Activated CD4-positive, alpha-beta T cell treated with anti-CD3 and anti-CD28 coated beads, Interleukin-2, Interleukin-6, amounts not matched to agents 100 ng/mL and 50 ng/mL, durations not matched to agents 16 hours and 8 hours (primary cell): ENCODE data around the gene TSPAN15.
A peak's percentile ranks its signal among the peaks of the same experiment; 100 is the strongest.

Source experiments
- DNase-seq: peaks from one replicate; pipeline ENCODE4 v3.0.0-alpha.2; 2020

TSPAN15 gene

DNA sequence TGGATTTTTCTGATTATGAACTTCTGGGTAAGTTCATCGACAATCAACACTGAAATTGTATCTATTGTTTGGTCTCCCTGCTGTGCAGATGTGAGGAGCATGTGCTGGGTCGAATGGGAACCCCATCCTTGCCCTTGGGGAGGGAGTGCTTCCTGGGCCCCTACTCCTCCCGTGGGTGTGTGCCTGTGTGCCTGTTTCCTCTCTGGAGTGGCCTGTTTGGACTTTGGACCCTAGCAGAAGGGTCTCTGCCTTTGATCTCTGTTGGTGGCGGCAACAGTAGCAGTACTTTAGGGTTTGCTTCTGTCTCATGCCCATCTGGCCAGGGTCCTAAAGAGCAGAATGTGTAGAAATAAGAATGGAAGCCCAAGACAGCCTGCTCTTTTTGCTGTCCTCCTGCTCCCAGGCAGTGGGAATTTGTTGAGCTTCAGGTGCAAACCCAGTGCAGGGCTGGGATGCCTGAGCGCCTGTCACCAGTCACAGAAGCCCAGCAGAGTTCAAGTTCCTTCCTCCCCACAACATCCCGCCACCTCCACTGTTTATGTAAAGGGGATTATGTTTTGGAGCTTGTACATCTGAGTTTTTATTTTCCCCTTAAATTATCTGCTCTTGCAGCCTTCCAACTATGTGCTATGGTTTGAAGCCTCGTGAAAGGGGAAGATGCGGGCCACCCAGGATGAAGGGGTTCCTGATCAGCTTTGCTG, 33.1 kb upstream of the TSPAN15 start:
- no peak for DNase-seq

DNA sequence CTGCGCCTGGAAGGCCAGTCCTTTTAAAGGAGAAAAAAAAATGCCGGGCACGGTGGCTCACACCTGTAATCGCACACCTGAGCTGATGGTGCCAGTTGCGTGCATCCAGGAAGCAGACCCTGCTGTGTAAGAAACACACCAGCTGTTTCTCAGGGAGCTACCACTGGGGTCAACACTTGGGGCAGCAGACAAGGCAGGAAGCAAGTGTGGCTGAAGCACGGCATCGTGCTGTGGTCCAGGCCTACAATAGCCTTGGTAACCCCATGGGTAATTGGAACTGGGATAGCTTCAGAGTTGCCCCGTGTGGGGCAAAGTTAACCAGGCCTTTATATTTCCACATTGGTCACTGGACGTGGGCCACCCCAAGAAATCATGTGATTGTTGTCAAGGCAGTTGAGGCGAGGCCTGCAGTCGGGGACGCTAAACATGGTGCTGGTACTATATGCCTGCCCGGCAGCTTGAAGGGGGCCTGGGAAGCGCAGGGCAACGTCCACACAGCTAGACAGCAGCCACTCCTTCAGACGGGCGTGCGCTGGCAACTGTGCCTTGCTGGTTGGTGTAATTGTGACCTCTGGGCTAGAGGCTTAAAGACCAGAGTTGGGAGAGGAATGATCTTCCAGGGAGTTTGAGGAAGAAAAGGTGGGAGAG, 32.0 kb upstream of the TSPAN15 start:
- no peak for DNase-seq

DNA sequence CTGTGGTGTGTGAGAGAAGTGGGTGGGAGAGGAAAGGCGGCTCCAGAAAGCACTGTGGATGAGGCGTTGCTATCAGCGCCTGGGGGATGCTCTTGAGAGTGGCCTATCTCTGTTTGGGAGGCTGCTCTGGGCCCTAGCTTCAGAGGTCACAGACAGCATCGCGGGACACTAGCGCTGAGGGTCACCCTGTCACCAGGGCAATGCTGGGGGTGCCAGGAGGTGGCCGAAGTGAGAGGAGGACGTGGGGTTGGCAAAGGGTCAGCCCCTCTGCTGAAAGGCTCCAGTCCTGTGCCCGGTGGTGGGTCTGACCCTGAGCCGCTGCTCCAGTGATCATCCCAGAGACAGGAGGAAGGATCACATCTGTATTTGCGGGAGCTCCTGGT, 31.5 kb upstream of the TSPAN15 start:
- no peak for DNase-seq

DNA sequence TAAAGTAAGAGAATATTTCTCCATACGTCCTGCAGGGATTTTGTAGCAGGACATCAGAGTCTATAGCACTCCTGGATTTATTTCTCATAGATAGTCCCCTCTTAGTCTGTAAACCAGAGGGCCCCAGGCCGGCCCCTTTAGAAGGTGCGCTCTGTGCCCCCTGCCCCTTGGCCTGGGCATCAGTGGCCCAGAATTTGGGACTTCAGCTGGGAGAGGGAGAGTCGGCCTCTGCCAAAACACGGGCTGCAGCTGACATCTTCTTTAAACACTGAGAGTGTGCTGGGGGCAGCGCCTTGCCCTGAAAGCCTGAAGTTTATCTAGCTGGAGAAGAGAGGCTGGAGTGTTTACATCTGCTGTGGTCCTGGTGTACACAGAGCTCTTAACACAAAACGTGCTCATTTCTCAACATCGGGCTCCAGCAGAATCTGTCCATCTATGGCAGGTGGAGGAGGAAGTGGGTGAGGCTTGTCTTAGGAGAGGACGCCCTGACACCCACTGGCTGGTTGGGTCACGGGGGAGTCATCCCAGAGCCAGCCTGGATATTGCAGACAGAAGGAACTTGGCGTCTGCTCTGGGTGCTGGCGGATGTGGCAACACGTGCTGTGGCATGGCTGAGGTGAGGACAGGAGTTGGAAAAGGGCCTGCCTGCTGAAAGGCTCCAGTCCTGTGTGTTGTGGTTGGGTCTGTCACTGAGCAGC, 29.5 kb upstream of the TSPAN15 start:
- DNase-seq = no peak

DNA sequence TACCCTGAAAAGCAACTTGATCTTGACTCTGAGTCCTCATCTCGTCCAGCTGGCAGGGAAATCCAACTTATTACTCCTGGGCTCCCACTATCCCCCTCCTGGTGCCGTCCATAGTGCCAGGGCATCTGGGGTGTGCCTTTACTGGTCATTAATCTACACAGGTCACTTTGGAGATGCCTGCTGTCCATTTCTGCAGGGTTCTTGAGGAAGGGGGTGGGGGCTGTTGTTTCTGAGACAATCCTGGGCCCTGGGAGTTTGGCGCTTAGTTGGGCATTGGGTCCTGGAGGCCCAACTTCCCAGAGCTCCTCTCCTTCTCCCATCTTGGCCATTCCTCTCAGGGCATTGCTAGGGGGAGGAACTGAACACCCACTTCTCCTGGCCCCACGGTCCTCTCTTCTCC, 28.6 kb upstream of the TSPAN15 start:
- DNase-seq = no peak

DNA sequence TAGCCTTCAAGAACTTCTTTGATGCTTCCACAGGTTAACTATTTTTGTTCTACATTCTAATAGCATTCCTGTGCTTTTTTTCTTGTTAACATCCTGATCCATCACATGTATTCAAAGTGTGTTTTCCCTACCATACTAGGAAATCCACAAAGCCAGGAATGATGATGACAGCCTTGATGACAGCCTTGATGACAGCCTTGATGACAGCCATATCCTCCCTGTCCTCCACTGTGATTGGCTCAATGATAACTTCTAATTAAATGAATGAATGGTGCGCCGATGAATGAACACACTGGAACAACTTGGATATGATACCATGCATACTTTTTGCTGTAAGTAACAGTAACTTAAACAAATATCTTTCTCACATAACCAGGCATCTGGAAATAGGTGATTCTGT, 26.2 kb upstream of the TSPAN15 start:
- no peak for DNase-seq

DNA sequence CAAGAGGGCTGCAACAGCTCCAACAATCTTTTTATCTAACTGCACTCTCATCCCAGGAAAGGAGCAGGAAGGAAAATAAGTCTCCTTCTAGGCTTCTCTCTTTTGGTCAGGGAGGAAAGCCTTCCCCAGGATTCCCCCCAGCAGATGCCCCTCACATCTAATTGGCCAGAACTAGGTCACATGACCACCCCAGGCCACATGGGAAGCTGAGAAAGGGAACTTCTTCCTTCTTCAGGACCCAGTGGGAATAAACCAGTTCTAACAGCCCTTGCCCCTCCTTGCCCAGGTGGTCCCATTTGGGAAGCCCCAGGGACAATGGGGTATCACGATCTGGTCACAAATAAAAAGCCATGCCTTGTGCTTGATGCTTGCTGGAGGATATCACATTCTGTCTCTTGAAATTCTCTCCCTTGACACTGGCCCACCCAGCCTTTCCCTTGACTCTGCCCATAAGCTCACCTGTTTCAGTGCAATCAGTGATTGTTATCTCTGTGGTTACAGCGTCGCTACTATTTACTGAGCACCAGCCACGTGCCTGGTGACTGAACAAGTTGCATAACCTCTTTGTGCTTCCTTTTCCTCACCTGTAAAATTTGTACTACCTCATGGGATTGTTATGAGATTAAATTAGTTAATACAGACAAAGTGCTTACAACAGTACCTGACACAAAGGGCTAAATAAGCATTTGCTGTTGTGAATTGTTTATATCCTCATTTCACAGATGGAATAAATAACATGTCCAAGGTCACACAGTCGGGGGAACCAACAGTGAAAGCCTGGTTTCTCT, 25.6 kb upstream of the TSPAN15 start:
- DNase-seq = no peak

DNA sequence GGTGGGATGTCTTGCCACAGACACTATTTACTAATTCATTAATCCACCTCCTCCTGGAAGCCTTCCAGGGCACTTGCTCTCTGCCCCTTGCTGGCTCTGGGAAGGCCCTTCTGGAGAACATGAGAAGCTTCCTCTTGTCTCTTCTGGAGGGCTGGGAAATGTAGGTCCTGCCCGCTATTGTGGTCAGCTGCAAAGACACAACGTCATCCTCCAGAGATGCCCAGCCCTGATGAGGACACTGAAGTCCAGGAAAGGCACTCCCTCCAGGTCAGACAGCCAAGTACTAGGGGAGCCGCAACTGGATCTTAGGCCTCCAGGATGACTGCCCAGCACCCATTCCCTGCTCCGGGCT, 24.9 kb upstream of the TSPAN15 start:
- DNase-seq = no peak

DNA sequence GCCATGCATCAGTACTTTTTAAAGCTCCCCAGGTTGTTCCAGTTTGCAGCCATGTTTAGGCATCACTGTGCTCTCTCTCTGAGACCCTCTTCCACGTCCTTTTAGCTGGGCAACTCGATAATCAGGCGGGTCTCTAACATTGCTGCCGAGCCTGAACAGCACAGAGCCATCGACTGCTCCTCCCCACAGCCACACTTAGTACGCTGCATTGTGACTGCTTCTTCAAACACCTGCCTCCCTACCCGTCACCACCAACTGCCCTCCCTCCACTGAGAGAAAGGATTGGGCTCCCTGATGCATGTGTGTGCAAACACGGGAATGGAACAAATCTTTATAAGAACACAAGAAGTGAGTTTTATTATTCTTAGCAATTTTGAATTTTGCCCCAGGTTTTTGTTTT, 23.1 kb upstream of the TSPAN15 start:
- DNase-seq = no peak

DNA sequence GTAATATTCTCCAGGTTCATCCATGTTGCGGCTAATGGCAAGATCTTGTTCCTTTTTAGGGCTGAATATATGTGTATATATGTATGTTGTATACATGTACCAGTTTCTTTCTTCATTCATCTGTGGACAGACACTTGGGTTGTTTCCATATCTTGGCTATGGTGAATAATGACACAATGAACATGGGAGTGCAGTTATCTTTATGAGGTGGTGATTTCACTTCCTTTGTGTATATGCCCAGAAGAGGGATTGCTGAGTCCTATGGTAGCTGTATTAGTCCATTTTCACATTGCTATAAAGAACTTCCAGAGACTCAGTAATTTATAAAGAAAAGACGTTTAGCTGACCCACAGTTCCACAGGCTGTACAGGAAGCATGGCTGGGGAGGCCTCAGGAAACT, 17.1 kb upstream of the TSPAN15 start:
- no peak for DNase-seq

DNA sequence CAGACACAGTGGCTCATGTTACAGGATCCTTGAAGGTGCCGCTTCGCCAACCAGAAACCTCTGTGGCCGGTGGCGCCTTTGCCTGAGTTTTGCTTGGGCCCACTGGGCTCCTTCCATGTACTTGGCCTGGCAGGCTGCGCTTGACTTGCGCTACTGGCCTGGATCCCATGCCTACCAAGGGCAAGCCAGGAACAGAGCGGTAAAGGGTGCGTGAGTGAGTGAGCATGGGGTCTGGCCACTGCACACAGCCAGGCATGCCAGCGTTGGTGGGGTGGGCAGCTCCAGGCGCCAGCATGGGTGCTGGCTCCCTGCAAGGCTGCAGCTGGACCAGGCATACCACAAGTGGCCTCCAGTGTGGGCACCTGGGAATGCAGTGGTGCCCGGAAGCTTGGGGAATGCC, 16.3 kb upstream of the TSPAN15 start:
- no peak for DNase-seq

DNA sequence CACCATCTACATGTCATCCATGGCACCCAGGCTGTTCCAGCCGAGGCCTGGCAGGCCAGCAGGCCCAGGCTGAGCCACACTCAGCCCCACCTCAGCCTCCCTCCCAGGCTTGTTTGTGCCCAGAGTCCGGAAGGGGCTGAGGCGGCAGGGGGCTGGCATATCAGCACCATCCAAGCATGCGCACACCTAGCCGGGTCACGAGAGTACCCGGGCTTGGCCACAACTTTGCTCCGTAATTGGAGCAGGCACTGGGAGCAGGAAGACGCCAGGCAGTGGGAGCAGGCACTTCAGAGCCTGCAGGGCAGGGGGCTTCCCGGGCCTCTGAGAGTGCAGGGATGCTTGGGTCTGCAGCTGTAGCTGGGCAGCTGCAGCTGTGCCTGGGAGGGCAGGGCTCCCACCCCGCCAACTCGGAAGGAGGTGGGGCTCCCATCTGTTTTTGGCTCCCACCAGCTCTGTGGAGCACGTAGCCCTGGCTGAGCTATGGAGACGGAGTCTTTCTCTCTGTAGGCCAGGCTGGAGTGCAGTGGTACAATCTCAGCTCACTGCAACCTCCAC, 15.2 kb upstream of the TSPAN15 start:
- no peak for DNase-seq

DNA sequence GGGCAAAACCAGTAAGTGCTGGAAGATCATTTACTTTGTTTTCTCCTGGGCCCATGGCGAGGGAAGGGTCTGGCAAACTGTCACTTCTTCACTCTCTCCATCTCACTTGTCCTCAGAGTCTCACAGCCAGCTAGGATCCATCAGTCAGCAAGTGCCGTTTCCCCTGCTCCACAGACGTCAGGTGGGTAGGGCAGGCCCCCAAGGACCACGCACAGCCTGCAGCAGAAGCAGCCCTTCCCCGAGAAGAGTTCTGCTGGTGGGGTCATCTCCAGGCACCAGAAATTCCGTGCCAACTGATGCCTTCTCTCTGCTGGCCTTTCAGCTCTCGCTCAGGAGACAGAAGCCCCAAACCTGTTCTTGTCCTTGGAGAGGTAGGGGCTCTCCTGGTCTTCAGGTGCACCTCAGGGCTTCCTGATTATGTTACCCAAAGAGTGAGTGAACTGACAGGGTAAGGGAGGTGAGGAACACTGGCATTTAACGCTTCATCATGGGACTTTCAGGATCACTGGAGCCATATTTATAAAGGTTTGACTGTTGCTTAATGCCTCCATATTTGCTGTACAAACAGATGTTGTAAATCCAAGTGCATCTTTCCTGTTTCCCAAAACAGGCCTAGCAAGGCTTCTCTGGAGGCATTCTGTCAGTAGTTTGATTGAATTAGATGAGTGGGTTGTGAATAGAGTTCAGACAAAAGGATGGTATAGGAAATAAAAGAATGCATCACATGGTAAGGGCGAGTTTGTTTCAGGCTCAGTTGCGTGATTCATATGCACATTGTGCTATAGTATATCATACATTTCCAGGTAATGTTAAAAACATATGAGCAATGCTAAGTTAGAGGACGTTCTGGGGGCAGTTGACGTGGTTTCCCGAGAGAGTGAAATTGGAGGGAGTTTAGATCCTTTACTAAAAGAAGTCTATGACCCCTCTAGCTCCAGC, 13.7 kb upstream of the TSPAN15 start:
- no peak for DNase-seq

DNA sequence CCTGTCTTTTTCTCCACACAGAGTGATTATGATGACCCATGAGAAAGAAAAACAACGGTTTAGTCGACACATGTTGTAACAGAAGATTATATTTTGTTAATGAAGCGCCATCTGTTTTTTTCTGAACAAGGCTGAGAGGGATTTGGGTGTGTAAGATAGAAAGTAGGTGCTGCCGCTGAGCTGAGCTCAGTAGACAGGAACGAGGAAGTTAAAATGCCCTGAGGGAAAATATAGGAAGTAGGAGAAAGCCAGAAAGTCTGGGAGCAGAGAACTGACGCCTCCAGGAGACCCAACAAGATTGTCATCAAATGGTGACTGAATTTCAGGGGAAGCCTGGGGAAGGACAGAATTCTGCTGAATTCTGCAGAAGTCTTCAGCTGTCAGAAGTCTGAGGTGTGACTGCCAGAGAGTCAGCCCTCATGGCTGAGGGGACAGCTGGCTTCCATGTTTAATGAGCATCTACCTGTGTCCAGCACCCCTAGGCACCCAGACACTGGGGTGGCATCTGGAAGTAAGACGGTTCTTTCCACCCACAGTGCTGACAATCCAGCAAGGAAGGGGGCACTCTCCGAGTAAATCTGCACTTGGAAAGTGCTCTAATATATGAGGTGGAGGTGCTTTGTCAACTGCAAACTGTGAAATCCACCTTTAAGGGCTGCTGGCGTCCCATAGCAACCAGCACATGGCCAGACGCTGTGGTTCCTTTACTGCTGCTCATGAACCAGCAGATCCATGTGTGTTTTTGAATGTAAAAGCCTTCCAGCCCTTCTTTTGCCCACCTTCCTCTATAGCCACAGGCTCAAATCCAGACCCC, 12.5 kb upstream of the TSPAN15 start:
- no peak for DNase-seq

DNA sequence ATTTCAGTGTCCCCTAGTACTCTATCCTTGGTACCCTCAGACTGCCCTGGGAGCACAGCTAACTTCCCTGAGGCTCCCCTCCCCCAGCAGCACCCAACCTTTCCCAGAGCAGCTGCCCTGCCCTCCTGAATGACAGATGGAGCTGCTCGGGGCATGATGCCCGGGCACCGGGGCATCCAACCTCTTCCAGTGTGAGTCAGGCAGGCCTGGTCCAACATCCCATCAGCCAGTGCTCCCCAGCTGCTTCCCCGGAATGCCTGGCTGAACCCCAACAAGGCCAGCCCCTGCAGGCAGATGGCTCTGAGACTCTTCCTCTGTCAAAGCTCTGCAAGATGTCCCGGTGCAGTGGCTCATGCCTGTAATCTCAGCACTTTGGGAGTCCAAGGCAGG, 11.9 kb upstream of the TSPAN15 start:
- DNase-seq = no peak

DNA sequence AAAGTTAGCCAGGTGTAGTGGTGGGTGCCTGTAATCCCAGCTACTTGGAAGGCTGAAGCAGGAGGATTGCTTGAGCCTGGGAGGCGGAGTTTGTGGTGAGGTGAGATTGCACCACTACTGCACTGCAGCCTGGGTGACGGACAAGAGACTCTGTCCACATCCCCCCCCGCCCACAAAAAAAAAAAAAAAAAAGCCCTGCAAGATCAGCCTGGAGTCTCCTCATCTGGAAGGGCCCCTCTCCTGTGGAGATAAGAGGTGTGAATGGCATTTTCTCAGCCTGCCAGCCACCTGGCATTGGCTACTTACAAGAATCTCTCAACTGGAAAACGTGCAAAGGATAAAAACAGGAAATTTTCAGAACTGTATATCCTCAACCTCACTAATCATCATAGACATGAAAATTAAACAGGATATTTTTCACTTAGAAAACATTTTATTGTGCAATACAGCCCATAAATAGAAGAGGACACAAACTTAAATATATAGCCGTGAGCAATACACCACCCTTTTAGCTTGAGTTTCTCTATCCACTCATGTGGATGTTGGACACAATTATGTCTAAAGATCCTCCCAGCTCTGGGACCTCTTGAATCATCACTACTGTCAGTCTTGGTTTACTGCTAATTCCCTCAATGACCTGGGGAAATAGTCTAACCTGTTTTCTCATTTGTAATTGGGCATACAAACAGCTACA, 11.3 kb upstream of the TSPAN15 start:
- no peak for DNase-seq

DNA sequence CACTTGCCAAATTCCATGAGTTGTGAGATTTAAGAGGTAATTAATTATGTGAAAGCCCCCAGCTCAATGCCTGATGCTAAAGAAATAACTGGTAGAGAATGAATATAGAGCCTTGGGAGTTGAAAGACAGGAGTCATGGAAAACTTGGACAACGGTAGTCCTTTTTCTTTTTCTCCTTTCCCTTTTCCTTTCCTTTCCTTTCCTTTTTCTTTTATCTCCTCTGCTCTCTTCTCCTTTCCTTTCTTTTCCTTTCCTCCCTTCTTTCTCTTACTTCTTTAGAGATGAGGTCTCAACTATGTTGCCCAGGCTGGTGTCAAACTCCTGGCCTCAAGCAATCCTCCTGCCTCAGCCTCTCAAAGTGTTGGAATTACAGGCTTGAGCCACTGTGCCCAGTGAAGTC, 7.9 kb upstream of the TSPAN15 start:
- no peak for DNase-seq

DNA sequence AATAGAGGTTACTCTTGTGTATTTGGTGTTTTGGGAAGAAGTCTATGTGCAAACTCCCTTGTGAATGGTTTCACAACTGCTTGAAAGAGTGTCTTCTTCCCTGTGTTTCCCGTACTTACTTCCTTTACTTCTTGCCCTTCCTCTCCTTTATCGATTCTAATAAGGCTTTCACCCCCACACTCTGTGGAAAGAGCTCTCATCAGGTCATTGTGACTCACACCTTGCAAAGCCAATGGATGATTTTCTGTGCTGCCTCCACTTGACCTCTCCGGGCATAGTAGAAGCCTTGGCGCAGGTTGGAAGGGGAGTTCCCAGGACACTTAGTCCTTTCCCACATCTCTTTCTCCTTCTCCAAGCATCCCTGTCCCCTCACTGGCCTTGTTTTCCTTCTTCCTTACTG, 6.2 kb upstream of the TSPAN15 start:
- DNase-seq = no peak

DNA sequence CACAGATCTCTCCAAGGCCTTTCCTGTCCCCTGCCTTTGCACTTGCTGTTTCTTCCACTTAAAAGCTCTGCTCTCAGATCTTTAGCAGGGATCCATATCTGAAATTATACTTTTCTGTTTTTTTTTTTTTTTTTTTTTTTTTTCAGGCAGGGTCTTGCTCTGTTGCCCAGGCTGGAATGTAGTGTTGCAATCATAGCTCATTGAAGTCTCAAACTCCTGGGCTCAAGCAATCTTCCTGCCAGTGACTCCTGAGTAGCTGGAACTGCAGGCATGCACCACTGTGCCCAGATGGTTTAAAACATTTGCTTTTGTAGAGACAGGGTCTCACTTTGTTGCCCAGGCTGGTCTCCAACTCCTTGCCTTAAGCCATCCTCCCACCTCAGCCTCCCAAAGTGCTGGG, 5.0 kb upstream of the TSPAN15 start:
- DNase-seq = no peak

DNA sequence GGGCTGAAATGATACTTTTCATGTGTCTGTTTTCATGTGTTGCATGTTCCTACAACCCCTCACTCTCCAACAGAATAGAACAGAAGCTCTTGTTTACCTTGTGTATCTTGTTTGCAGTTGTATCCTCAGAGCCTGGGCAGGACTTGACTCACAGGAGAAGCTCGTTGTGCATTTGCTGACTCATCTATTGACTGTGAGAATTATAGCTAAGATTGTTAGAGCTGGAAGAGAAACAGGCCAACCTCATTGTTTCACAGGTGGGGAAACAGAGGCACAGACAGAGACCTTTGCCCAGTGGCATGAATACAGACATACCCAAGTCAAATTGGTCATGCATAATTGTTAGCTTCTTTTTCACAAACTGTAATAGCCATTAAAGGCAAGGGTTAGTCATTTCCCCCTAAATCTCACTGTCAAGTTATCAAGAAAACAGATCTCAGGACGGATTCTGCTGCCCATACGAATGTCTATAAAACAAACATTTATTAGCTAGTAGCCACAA, 4.6 kb upstream of the TSPAN15 start:
- peak; percentile 43 for DNase-seq

DNA sequence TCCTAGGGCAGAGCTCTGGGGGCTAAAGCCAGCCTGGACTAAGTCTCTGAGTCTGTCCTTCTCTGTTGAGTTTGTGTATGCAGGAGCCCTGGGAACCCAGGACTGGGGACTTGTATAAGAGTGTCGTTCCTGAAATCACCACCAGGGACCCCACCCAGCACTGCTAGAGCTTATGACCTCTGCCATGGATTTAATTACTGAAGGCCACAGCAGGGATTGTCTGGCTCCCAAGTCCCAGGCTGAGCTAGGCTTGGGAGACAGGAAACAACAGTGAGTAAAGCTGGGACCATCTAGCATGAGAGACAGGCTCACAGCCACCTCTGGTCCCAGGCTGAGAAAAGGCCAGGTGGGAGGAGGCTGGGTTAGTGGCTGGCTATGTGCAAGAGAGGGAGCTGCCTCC, 1.4 kb upstream of the TSPAN15 start:
- DNase-seq = peak; percentile 67
